ENCODE data around the gene CLEC3A.
A peak's percentile ranks its signal among the peaks of the same experiment; 100 is the strongest.

Gene CLEC3A

DNA sequence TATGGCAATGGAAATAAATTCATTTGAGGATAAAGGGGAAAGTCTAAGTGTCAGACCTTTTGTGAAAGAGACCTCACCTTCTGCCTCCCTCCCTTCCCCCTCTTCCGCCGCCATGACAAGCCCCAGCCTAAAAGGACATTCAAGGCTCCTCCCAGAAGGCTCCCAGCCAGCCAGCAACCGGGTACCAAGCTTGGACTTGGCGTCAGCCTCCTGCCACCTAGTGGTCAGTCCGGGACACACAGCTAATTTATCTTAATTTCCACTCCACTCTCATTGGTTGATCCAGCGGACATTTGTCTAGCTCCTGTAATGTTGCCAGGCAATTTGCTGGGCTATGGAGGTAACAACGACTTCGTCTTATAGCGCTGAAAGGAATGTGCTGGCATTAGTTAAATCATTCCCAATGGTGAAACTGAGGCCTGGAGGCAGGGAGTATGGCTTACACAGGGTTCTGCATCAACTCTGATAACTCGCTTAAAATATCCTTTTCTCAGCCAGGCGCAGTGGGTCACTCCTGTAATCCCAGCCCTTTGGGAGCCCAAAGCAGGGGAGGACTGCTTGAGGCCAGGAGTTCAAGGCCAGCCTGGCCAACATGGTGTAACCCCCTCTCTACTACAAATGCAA lies 19.3 kb upstream of the CLEC3A start:
- H3K27ac ChIP-seq (ENCODE audit: low read depth, low read length) = no peak overlapping the region
- TF ChIP-seq EZH2phosphoT487 (IDR thresholded peaks at IDR 0.05; ENCODE audit: borderline replicate concordance, low read length) (no peak), CTCF (IDR thresholded peaks at IDR 0.05; ENCODE audit: low read depth, low read length, poor library complexity, severe bottlenecking) (peak; percentile 88)
- H4K20me1 ChIP-seq (ENCODE audit: control insufficient read depth, insufficient read depth, low read depth, low read length) = no peaks in the 10 kb centered on the region
- no peaks in the 10 kb centered on the region for H3K79me2 ChIP-seq (ENCODE audit: control insufficient read depth, low read length)
- H3K9me2 ChIP-seq (replicated peaks; ENCODE audit: control insufficient read depth, low read length) = no peaks in the 10 kb centered on the region
- H3K4me3 ChIP-seq (ENCODE audit: low read length) = no peak overlapping the region
- H3K4me2 ChIP-seq (ENCODE audit: low read length) = 0 out of 2 replicates have a peak overlapping the region, but pooled peaks have one; percentile 8
- no peaks in the 10 kb centered on the region for H3K4me1 ChIP-seq (ENCODE audit: control insufficient read depth, low read length)
- H3K9me3 ChIP-seq (ENCODE audit: control insufficient read depth, insufficient read depth, low read length) = no peaks in the 10 kb centered on the region
- H3K36me3 ChIP-seq (ENCODE audit: control insufficient read depth, low read length) = no peaks in the 10 kb centered on the region
- no peaks in the 10 kb centered on the region for H3F3A ChIP-seq (ENCODE audit: control insufficient read depth, insufficient read depth)
- no peaks in the 10 kb centered on the region for H3K27me3 ChIP-seq (ENCODE audit: control insufficient read depth, low read length)

- TF ChIP-seq EZH2phosphoT487 (IDR thresholded peaks at IDR 0.05; ENCODE audit: borderline replicate concordance, low read length) = no peak
- TF ChIP-seq CTCF (IDR thresholded peaks at IDR 0.05; ENCODE audit: low read depth, low read length, poor library complexity, severe bottlenecking) = no peak
- Histone ChIP-seq H3K9me3 (ENCODE audit: control insufficient read depth, insufficient read depth, low read length) (no peaks in the 10 kb centered on the region), H3K4me2 (ENCODE audit: low read length) (no peak overlapping the region), H3K79me2 (ENCODE audit: control insufficient read depth, low read length) (no peaks in the 10 kb centered on the region), H3K4me1 (ENCODE audit: control insufficient read depth, low read length) (no peaks in the 10 kb centered on the region), H3K36me3 (ENCODE audit: control insufficient read depth, low read length) (no peaks in the 10 kb centered on the region), H4K20me1 (ENCODE audit: control insufficient read depth, insufficient read depth, low read depth, low read length) (no peaks in the 10 kb centered on the region), H3F3A (ENCODE audit: control insufficient read depth, insufficient read depth) (no peaks in the 10 kb centered on the region), H3K9me2 (replicated peaks; ENCODE audit: control insufficient read depth, low read length) (no peaks in the 10 kb centered on the region), H3K4me3 (ENCODE audit: low read length) (no peak overlapping the region), H3K27ac (ENCODE audit: low read depth, low read length) (no peak overlapping the region), H3K27me3 (ENCODE audit: control insufficient read depth, low read length) (no peaks in the 10 kb centered on the region)
These were observed 17.8 kb upstream of the CLEC3A start for GRCh38 chr16:78004517-78004916.

DNA sequence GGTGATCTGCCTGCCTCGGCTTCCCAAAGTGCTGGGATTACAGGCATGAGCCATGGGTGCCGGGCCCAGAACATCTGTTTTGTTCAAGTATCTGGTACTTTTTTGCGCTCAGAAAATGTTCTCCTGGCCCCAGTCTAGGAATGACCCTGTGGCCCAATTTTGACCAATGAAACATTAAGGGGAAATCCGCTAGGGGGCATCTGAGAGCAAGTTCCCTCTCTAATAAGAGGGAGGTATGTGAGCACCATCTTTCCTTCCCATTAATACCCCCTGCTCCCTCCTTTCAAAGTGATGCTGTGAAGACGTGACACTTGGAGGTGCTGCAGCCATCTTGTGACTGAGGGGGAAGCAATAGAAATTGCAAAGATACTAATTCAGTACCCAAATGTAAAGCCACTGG lies 16.5 kb upstream of the CLEC3A start:
- Histone ChIP-seq H3K4me1 (ENCODE audit: control insufficient read depth, low read length) (no peaks in the 10 kb centered on the region), H3K9me3 (ENCODE audit: control insufficient read depth, insufficient read depth, low read length) (no peaks in the 10 kb centered on the region), H3K9me2 (replicated peaks; ENCODE audit: control insufficient read depth, low read length) (no peaks in the 10 kb centered on the region), H3K4me3 (ENCODE audit: low read length) (no peak overlapping the region), H4K20me1 (ENCODE audit: control insufficient read depth, insufficient read depth, low read depth, low read length) (no peaks in the 10 kb centered on the region), H3K36me3 (ENCODE audit: control insufficient read depth, low read length) (no peaks in the 10 kb centered on the region), H3F3A (ENCODE audit: control insufficient read depth, insufficient read depth) (no peaks in the 10 kb centered on the region), H3K27me3 (ENCODE audit: control insufficient read depth, low read length) (no peaks in the 10 kb centered on the region), H3K4me2 (ENCODE audit: low read length) (no peak overlapping the region), H3K27ac (ENCODE audit: low read depth, low read length) (no peak overlapping the region), H3K79me2 (ENCODE audit: control insufficient read depth, low read length) (no peaks in the 10 kb centered on the region)
- TF ChIP-seq CTCF (IDR thresholded peaks at IDR 0.05; ENCODE audit: low read depth, low read length, poor library complexity, severe bottlenecking) (peak; percentile 67), EZH2phosphoT487 (IDR thresholded peaks at IDR 0.05; ENCODE audit: borderline replicate concordance, low read length) (no peak)
